GM12892 (cell line): ENCODE measurements around the gene ZNF462.
"Not testable (repeated sequence)": the region's sequence is repeated elsewhere in the genome, so short reads cannot be mapped to it uniquely, and the experiment has no call there.

ENCODE experiments used
- DNase-seq: peaks from one replicate; pipeline ENCODE4 v3.0.0; 2011; ENCODE audit not compliant: insufficient read length
- FAIRE-seq: peaks from 2 replicates; lab custom pipeline; 2011; peaks lifted over from hg19 to GRCh38; lab: Jason Lieb, UNC
- POLR2A ChIP-seq: IDR thresholded peaks from 2 replicates; pipeline ENCODE4 v1.6.1; 2011; ENCODE audit warnings: low read depth, low read length, control low read depth
- POLR2AphosphoS5 ChIP-seq: IDR thresholded peaks from 2 replicates; pipeline ENCODE4 v1.6.1; 2011; ENCODE audit warnings: low read depth, low read length, control low read depth
- TAF1 ChIP-seq: IDR thresholded peaks from 2 replicates; pipeline ENCODE4 v1.6.1; 2011; ENCODE audit warnings: low read depth, mild to moderate bottlenecking, control low read depth, low read length, borderline replicate concordance

Gene ZNF462

GRCh38 chr9:106846307-106846706 is 16.7 kb upstream of the ZNF462 start:
- no peak for DNase-seq
- FAIRE-seq = no peak
- TF ChIP-seq TAF1 (no peak), POLR2A (no peak), POLR2AphosphoS5 (no peak)

GRCh38 chr9:106846857-106847256 is 16.1 kb upstream of the ZNF462 start:
- no peak for DNase-seq
- no peak for TF ChIP-seq TAF1
- TF ChIP-seq POLR2AphosphoS5 = no peak
- TF ChIP-seq POLR2A = no peak
- no peak for FAIRE-seq

- not testable (repeated sequence) for FAIRE-seq, DNase-seq
Observed at GRCh38 chr9:106851640-106852039, 11.3 kb upstream of the ZNF462 start.

- no peak for FAIRE-seq
Observed at GRCh38 chr9:106857811-106858470, 5.0 kb upstream of the ZNF462 start.

GRCh38 chr9:106859957-106860720 is 2.8 kb upstream of the ZNF462 start:
- no peak for TF ChIP-seq POLR2A
- TF ChIP-seq TAF1 = no peak
- TF ChIP-seq POLR2AphosphoS5 = no peak
- DNase-seq (no peak), FAIRE-seq (no peak)

More at GRCh38 chr9:106857811-106858470, 5.0 kb upstream of the ZNF462 start:
- no peak for DNase-seq
- TF ChIP-seq POLR2A (no peak), POLR2AphosphoS5 (no peak), TAF1 (no peak)

GRCh38 chr9:106860721-106861639 is 2.0 kb upstream of the ZNF462 start:
- no peak for TF ChIP-seq POLR2A
- no peak for TF ChIP-seq POLR2AphosphoS5
- TF ChIP-seq TAF1 = no peak
- no peak for DNase-seq
- FAIRE-seq = no peak

GRCh38 chr9:106861640-106862109 is 1.3 kb upstream of the ZNF462 start:
- FAIRE-seq = no peak
- TF ChIP-seq TAF1 (no peak), POLR2AphosphoS5 (no peak), POLR2A (no peak)
- DNase-seq = no peak

- TF ChIP-seq POLR2AphosphoS5 = no peak
- TF ChIP-seq POLR2A = no peak
- TF ChIP-seq TAF1 = no peak
- DNase-seq (no peak), FAIRE-seq (no peak)
Observed at GRCh38 chr9:106862110-106862820, 701 bp upstream of the ZNF462 start.

- DNase-seq = no peak
- TF ChIP-seq POLR2A (no peak), POLR2AphosphoS5 (no peak), TAF1 (no peak)
- no peak for FAIRE-seq
Observed at GRCh38 chr9:106864373-106865143, 1.6 kb downstream of the ZNF462 start.

- FAIRE-seq (no peak), DNase-seq (no peak)
- TF ChIP-seq POLR2AphosphoS5 = no peak
- TF ChIP-seq POLR2A = no peak
- TF ChIP-seq TAF1 = no peak
Observed at GRCh38 chr9:106866243-106866642, 3.3 kb downstream of the ZNF462 start.
